Left lung (tissue), 10 donors: Measurements from ENCODE around the gene DLGAP4. TPM values are rescaled to one million over a fixed set of nuclear protein-coding genes. Genes with fewer than 3 reads are reported as not detected.

ENCODE experiments used
- ATAC-seq: fragments of 200-7000 bp; cut with Tn5 transposase; one replicate; pipeline ENCODE4 v1.9.1; 2020; ENCODE audit warnings: moderate library complexity
- DNase-seq, 4 donors: peaks; one replicate each; pipeline ENCODE4 v3.0.0-alpha.2; 2013 to 2020
- H3K27ac ChIP-seq, 2 donors: fragments of 200-600 bp; sonication (generic) in 1 of 2; one replicate each; pipeline versions ENCODE4 v1.5.0 to v1.8.0; 2020 to 2021
- H3K27me3 ChIP-seq, 2 donors: fragments of 200-600 bp; sonication (generic) in 1 of 2; one replicate each; pipeline versions ENCODE4 v1.5.0 to v1.8.0; 2020 to 2021
- H3K36me3 ChIP-seq, 2 donors: fragments of 200-600 bp; sonication (generic) in 1 of 2; one replicate each; pipeline versions ENCODE4 v1.5.0 to v1.8.0; 2020 to 2021
- H3K4me1 ChIP-seq, 2 donors: fragments of 200-600 bp; one replicate each; pipeline ENCODE4 v1.8.0; 2021
- H3K4me3 ChIP-seq, 2 donors: fragments of 200-600 bp; sonication (generic) in 1 of 2; one replicate each; pipeline versions ENCODE4 v1.5.0 to v1.8.0; 2020 to 2021; ENCODE audit warnings: mild to moderate bottlenecking in 1 of 2
- H3K9me3 ChIP-seq, 2 donors: fragments of 200-600 bp; sonication (generic) in 1 of 2; one replicate each; pipeline versions ENCODE4 v1.5.0 to v1.8.0; 2020 to 2021
- CTCF ChIP-seq, 2 donors: fragments of 200-600 bp; sonication (generic) in 1 of 2; IDR thresholded peaks; one replicate each; pipeline versions ENCODE4 v1.5.0 to v1.8.0; 2021; ENCODE audit warnings: antibody characterized with exemption in 2 of 2
- intact Hi-C, 2 donors: fragments of 100-400 bp; cut with DNase I; formaldehyde crosslinking; loops; one replicate each; pipeline versions ENCODE4 v1.11.2 to v1.14.2; 2022
- polyA plus RNA-seq, 6 donors: library from polyadenylated mRNA; unstranded; fragments of 120-200 nt; gene quantifications; one replicate each; pipeline ENCODE4 v1.2.1, GENCODE V29; 2013; ENCODE audit not compliant: insufficient read length in 6 of 6
- total RNA-seq, 2 donors: library from RNA; stranded (reverse); fragmentation: NEBNext Ultra II Directional; extraction: Animal tissue kit (Norgen Biotek cat#: 25700); gene quantifications; one replicate each; pipeline ENCODE4 v1.2.1, GENCODE V29; 2021
- donor health status: DM: no; HTN: yes; CAD: no.
- donor health status: DM: no; HTN: no; CAD: no.

The DLGAP4 gene
- total and polyA plus RNA-seq, 8 donors, result 53.5 to 84.3 (median 72.1) TPM

- DNase-seq, result no peak
- Histone ChIP-seq H3K27me3 (peaks cover 0 to 13% of the 10 kb centered on the region in 2 donors), H3K27ac (no peak overlapping the region), H3K4me1 (no peaks in the 10 kb centered on the region), H3K9me3 (no peaks in the 10 kb centered on the region), H3K4me3 (no peak overlapping the region), H3K36me3 (no peaks in the 10 kb centered on the region)
- intact Hi-C loops, result no loop called here
- ATAC-seq, result no peak
- no peak for TF ChIP-seq CTCF (IDR thresholded peaks at IDR 0.05)
These were observed 37.4 kb upstream of the DLGAP4 start for GRCh38 chr20:36268440-36269342.

DNA sequence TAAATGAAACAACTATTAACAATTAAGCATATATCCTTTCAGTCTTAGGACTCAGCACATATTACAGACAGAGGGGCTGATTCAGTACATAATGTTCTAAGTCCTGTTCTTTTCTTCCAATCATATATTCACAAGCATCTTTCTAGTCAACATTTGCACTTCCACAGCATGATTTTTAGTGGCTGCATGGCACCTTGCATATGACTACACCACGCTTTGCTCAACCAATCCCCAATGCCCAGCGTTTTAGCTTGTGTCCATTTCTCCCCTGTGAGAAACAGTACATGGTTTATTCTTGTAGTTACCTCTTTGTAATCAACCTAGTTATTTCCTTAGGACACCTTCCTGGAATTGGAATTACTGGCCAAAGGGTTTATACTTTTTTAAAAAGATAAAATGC lies 36.6 kb upstream of the DLGAP4 start:
- no peak for ATAC-seq

DNA sequence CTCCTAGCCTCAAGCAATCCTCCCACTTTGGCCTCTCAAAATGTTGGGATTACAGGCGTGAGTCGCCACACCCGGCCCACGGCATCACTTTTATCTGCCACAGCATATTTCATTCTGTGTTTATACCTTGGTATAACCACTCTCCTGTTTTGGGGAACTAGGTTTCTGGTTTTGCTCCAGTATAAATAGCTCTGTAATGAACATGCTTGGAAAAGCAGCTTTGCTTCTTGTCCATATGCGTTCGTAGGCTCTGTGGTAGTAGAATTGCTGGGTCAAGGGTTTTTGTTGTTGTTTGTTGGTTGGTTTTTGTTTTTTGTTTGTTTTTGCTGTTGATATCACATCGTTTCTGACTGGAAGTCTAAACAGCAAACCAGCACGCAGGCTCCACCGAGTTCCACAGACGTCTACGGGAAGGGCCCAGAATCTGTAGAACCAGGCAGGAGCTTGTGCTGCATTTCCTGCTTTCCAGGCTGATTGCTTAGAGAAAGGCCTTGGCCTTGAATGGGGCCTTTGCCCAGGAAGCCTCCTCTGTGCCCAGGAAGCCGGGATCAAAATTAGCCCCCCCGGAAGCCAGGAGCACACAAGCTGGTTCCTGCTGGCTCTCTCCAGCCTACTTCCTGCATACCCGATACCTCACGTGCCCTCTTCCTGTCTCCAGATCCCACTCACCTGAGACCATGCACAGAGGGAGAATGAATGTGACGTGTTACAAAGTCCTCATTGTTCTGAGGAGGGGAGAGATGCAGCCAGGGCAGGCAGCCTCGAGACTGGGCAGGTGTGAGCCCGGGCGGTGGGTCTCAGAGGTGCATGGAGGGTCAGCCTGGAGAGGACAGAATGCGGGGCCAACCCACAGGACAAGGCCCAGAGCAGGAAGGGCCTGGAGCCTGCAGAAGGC lies 35.1 kb upstream of the DLGAP4 start:
- intact Hi-C loops, result no loop called here
- Histone ChIP-seq H3K9me3 (no peaks in the 10 kb centered on the region), H3K27ac (no peak overlapping the region), H3K36me3 (no peaks in the 10 kb centered on the region), H3K27me3 (peaks cover 0 to 25% of the 10 kb centered on the region in 2 donors), H3K4me3 (no peak overlapping the region), H3K4me1 (no peaks in the 10 kb centered on the region)
- DNase-seq (no peak), ATAC-seq (no peak)
- no peak for TF ChIP-seq CTCF (IDR thresholded peaks at IDR 0.05)

More for the DNA sequence above, 36.6 kb upstream of the DLGAP4 start:
- no peak for DNase-seq
- Histone ChIP-seq H3K9me3 (no peaks in the 10 kb centered on the region), H3K27ac (no peak overlapping the region), H3K4me3 (no peak overlapping the region), H3K27me3 (peaks cover 0 to 21% of the 10 kb centered on the region in 2 donors), H3K4me1 (no peaks in the 10 kb centered on the region), H3K36me3 (no peaks in the 10 kb centered on the region)
- no peak for TF ChIP-seq CTCF (IDR thresholded peaks at IDR 0.05)
- intact Hi-C loops, result no loop called here

DNA sequence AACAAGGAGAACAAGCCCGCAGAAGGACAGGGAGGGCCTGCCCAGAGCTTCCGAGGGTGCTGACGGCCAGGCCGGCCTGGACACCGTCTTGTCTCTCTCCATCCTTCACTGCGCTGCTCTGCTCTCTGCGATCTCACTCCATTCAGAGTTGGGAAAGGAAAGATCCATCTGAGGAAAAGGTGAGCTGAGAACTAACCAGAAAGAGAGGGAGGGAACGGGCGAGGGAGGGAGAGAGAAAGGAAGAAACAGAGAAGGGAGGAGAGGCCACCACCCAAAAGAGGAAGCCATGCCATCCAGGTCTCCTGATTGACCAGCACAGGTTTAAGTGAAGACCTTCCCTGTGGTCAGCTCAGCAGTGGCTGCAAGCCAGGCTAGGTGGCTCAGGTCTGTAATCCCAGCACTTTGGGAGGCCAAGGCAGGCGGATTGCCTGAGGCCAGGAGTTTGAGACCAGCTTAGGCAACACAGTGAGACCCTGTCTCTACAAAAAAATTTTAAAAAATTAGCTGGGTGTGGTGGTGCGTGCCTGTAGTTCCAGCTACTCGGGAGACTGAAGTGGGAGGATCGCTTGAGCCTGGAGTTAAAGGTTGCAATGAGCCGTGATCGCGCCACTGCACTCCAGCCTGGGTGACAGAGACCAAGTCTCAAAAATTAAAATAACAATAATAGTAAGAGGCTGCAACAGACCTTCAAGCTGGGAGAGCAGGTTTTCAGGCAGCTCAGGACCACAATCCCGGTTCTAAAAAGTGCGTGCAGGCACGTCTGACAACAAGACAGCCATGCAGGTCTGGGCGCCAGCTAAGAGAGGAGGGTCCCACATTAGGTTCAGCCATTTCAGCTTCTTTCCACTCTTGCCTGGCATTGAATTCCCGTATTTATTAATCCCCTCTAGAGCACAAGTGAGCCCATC lies 34.2 kb upstream of the DLGAP4 start:
- no peaks in the 10 kb centered on the region for H3K9me3 ChIP-seq
- H3K27ac ChIP-seq, result no peak overlapping the region
- H3K4me3 ChIP-seq, result no peak overlapping the region
- intact Hi-C loops, result no loop called here
- H3K4me1 ChIP-seq, result no peaks in the 10 kb centered on the region
- DNase-seq (no peak), ATAC-seq (no peak)
- H3K36me3 ChIP-seq, result no peaks in the 10 kb centered on the region
- H3K27me3 ChIP-seq, result peaks cover 0 to 25% of the 10 kb centered on the region in 2 donors
- no peak for TF ChIP-seq CTCF (IDR thresholded peaks at IDR 0.05)
